Stomach smooth muscle (tissue), 2 donors: Measurements from ENCODE around the gene EVI5.
"Not testable (repeated sequence)": the region's sequence is repeated elsewhere in the genome, so short reads cannot be mapped to it uniquely, and the experiment has no call there.

Source experiments
- H3K27ac ChIP-seq: one replicate; pipeline ENCODE4 v1.7.0; 2013; ENCODE audit warnings: mild to moderate bottlenecking, low read length, inconsistent platforms
- H3K27me3 ChIP-seq, 2 donors: one replicate each; pipeline ENCODE4 v1.7.0; 2013; ENCODE audit warnings: low read length in 2 of 2; ENCODE audit not compliant: insufficient read depth in 2 of 2, control insufficient read depth in 1 of 2
- H3K36me3 ChIP-seq, 2 donors: one replicate each; pipeline ENCODE4 v1.7.0; 2013; ENCODE audit warnings: low read length in 2 of 2; ENCODE audit not compliant: control insufficient read depth in 2 of 2, insufficient read depth in 2 of 2
- H3K4me1 ChIP-seq: one replicate; pipeline ENCODE4 v1.7.0; 2013; ENCODE audit warnings: low read length; ENCODE audit not compliant: control insufficient read depth, insufficient read depth
- H3K4me3 ChIP-seq, 2 donors: one replicate each; pipeline ENCODE4 v1.7.0; 2013; ENCODE audit warnings: low read length in 2 of 2
- H3K9ac ChIP-seq, 2 donors: one replicate each; pipeline ENCODE4 v1.7.0; 2013; ENCODE audit warnings: low read length in 2 of 2, mild to moderate bottlenecking in 1 of 2
- H3K9me3 ChIP-seq, 2 donors: one replicate each; pipeline ENCODE4 v1.7.0; 2013; ENCODE audit warnings: low read length in 2 of 2; ENCODE audit not compliant: control insufficient read depth in 2 of 2
- donor health status: healthy.
- donor health status: Pancreatic carcinoma.

The EVI5 gene

DNA sequence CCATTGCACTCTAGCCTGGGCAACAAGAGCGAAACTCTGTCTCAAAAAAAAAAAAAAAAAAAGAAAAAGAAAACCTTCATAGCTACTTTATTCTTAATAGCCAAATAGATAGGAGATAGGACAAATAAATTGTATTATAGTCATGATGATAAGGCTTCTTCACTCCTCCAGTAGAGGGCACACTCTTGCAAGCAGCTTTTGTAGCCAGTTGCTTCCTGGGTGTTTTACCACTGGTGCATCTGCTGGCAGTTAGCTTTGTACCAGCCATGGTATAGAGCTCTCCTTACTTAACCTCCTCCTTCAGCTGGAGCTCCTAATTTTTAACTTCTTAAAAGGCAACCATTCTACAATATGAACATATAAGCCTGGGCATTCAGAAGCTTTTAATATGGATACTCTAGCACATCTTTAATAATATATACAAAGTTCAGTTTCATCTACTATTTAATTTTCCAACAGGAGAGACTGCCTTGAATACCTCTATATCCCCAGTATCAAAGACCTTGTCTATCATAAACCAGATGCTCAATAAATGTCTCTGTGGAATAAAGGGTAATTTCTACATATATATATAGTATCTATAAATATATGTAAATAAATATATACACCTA, 35.8 kb downstream of the EVI5 start:
- H3K27me3 ChIP-seq = no peaks in the 10 kb centered on the region
- H3K27ac ChIP-seq = no peak overlapping the region
- H3K36me3 ChIP-seq = no peaks in the 10 kb centered on the region
- H3K9me3 ChIP-seq = no peaks in the 10 kb centered on the region
- H3K4me1 ChIP-seq = peaks cover 5% of the 10 kb centered on the region
- H3K9ac ChIP-seq = no peak overlapping the region
- H3K4me3 ChIP-seq = no peak overlapping the region

DNA sequence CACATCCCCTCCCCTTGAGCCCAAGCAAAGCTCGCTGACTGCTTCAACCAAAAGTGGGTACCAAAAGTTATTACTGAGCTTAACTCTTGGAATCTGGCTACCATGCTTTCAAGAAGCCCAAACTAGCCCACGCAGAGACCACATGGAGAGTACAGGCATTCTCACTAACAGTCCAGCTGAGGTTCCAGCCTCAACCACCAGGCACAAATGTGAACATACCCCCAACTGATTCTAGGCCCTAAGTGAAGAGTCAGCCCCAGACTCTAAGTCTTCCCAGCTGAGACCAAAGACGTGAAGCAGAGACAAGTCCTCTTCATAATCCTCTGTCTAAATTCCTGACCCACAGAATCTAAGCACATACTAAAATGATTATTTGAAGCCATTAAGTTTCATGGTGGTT, 36.8 kb downstream of the EVI5 start:
- Histone ChIP-seq H3K9ac (no peak overlapping the region), H3K27ac (no peak overlapping the region), H3K4me3 (no peak overlapping the region)

DNA sequence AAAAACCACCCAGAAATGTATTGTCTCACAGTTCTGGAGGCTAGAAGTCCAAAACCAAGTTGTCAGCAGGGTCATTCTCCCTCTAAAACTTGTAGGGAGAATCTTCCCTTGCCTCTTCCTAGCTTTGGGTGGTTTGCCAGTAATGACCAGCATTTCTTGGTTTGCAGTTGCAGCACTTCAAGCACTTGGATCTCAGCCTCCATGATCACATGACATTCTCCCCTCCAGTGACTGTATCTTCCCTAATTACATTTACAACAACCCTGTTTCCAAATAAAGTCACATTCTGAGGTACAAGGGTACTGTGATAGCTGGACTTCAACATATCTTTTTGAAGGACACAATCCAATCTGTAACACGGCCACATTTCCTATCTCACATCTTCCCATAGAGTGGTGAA, 37.2 kb downstream of the EVI5 start:
- Histone ChIP-seq H3K9me3 (no peaks in the 10 kb centered on the region), H3K27me3 (no peaks in the 10 kb centered on the region), H3K27ac (no peak overlapping the region), H3K36me3 (no peaks in the 10 kb centered on the region), H3K4me1 (peaks cover 5% of the 10 kb centered on the region), H3K9ac (no peak overlapping the region), H3K4me3 (no peak overlapping the region)

More for the DNA sequence above, 36.8 kb downstream of the EVI5 start:
- Histone ChIP-seq H3K4me1 (peaks cover 5% of the 10 kb centered on the region), H3K9me3 (no peaks in the 10 kb centered on the region), H3K27me3 (no peaks in the 10 kb centered on the region), H3K36me3 (no peaks in the 10 kb centered on the region)

DNA sequence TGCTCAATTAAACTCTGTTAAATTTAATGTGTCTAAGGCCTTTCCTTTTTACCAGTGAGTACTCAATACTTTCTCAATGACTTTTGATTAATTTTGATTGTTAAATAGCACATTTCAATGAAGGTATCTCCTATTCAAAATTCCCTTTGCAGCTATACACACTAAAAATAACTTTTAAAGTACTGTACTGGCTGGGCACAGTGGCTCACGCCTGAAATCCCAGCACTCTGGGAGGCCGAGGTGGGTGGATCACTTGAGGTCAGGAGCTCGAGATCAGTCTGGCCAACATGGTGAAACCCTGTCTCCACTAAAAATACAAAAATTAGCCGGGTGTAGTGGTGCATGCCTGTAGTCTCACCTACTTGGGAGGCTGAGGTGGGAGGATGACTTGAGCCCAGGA, 38.7 kb downstream of the EVI5 start:
- not testable (repeated sequence) for H3K27me3 ChIP-seq

DNA sequence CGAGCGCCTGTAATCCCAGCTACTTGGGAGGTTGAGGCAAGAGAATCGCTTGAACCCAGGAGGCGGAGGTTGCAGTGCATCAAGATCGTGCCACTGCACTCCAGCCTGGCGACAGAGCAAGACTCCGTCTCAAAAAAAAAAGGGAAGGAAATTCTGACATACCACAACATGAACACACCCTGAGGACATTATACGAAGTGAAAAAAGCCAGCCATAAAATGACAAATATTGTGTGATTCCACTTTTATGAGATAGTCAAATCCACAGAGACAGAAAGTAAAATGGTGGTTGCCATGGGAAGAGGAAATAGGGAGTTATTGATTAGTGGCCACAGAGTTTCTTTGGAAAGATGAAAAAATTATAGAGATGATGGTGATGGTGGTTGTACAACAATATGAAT, 41.7 kb downstream of the EVI5 start:
- no peak overlapping the region for H3K4me3 ChIP-seq
- H3K4me1 ChIP-seq = peaks cover 5% of the 10 kb centered on the region
- H3K9me3 ChIP-seq = no peaks in the 10 kb centered on the region
- no peak overlapping the region for H3K9ac ChIP-seq
- H3K36me3 ChIP-seq = no peaks in the 10 kb centered on the region
- no peak overlapping the region for H3K27ac ChIP-seq
- H3K27me3 ChIP-seq = no peaks in the 10 kb centered on the region

More for the DNA sequence above, 38.7 kb downstream of the EVI5 start:
- not testable (repeated sequence) for H3K4me3 ChIP-seq, H3K9ac ChIP-seq, H3K4me1 ChIP-seq, H3K27ac ChIP-seq, H3K9me3 ChIP-seq, H3K36me3 ChIP-seq

DNA sequence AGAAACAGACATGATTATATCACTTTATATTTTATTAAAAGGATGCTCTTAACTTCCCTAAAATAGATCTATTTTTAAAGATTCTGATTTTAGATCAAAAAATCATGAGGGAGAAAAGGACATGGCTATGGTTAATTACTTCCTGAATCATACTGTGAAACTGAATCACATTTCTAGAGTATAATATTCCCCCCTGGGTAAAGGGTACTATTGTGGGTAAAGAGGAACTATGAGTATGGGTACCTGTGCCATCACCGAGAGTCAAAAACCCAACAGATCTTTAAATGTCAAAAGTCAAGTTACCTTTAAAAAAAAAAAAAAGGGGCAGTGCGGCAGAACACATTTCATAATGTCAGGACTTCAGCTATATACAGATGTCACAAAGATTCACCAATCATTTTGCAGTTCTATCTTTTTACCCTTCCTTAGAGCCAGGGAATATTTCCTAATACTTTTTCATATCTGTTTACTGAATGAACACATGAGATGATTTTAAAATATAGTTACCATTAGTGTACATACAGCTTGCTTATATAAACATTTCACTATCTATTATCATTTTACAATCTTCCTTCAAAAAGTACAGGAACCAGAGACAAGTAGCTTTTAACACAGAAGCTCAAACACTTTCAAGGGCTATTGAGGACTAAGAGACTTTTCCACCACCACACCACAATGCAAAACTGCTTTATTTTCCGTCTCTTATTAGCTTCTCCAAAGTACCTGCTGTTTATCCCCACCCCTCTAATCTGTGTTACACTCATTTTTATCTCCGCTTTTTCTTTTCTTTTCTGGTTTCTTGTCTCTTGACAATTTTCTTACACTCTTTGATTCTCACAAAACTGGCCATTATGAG, 45.0 kb downstream of the EVI5 start:
- Histone ChIP-seq H3K9ac (no peak overlapping the region), H3K4me1 (no peaks in the 10 kb centered on the region), H3K27me3 (no peaks in the 10 kb centered on the region), H3K4me3 (no peak overlapping the region), H3K27ac (no peak overlapping the region), H3K9me3 (no peaks in the 10 kb centered on the region), H3K36me3 (no peaks in the 10 kb centered on the region)

DNA sequence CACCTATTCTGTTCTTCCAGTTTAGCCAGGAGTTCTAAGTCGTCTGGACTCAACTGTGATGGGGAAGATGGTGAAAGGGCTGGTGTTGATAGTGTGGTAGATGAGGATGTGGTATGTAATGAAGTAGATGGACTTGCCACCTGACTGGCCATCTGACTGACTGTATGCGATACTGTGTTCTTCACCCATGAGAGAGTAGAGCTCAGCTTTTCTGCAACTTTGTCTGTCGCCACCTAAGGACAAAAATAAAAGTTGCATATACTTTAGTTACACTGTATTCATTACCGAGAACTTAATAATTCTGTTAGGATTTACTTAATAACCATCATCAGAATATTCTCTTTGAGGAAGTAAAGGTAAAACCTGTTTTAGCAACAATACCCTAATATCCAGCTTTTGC, 48.5 kb downstream of the EVI5 start:
- no peaks in the 10 kb centered on the region for H3K9me3 ChIP-seq
- no peak overlapping the region for H3K9ac ChIP-seq
- H3K4me3 ChIP-seq = no peak overlapping the region
- no peaks in the 10 kb centered on the region for H3K4me1 ChIP-seq
- no peaks in the 10 kb centered on the region for H3K36me3 ChIP-seq
- H3K27ac ChIP-seq = no peak overlapping the region
- no peaks in the 10 kb centered on the region for H3K27me3 ChIP-seq

DNA sequence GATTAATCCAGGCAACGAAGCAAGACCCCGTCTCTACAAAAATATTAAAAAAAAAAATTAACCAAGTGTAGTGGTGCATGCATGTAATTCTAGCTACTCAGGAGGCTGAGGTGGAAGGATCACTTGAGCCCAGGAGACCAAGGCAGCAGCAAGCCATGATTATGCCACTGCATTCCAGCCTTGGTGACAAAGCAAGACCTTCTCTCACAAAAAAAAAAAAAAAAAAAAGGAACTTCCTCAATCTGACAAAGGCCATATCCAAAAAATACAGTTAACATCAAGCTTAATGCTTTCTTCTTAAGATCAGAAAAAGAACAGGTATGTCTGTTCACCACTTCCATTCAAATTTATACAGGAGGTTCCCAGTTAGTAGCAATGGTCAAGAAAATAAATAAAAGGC, 54.4 kb downstream of the EVI5 start:
- no peak overlapping the region for H3K9ac ChIP-seq
- H3K36me3 ChIP-seq = no peaks in the 10 kb centered on the region
- no peaks in the 10 kb centered on the region for H3K27me3 ChIP-seq
- no peak overlapping the region for H3K27ac ChIP-seq
- no peaks in the 10 kb centered on the region for H3K4me1 ChIP-seq
- no peaks in the 10 kb centered on the region for H3K9me3 ChIP-seq
- H3K4me3 ChIP-seq = no peak overlapping the region

DNA sequence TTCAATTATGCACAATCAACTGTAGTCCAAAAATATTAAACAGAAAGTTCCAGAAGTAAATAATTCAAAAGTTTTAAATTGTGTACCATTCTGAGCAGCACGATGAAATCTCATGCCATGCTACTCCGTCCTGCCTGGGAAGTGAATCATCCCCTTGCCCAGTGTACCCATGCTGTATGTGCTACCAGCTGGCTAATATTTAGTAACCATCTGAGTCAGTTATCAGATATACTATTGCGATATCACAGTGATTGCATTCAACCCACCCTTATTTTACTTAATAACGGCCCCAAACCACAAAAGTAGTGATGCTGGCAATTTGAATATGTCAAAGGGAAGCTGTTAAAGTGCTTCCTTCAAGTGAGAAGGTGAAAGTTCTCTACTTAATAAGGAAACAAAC, 56.2 kb downstream of the EVI5 start:
- Histone ChIP-seq H3K9me3 (no peaks in the 10 kb centered on the region), H3K27me3 (no peaks in the 10 kb centered on the region), H3K27ac (no peak overlapping the region), H3K4me3 (no peak overlapping the region), H3K36me3 (no peaks in the 10 kb centered on the region), H3K9ac (no peak overlapping the region), H3K4me1 (no peaks in the 10 kb centered on the region)

DNA sequence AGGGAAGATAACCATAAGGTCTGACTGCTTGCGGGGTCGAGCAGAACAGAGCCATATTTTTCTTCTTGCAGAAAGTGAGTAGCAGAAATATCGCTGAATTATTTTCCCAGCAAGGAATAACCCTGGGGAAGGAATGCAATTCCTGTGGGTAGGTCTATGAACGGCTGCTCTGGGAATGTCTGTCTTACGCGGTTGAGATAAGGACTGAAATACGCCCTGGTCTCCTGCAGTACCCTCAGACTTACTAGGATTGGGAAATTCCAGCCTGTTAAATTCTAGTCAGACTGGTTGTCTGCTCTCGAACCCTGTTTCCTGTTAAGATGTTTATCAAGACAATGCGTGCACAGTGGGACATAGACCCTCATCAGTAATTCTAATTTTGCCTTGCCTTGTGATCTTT, 61.2 kb downstream of the EVI5 start:
- not testable (repeated sequence) for H3K27me3 ChIP-seq, H3K36me3 ChIP-seq, H3K9me3 ChIP-seq, H3K27ac ChIP-seq, H3K9ac ChIP-seq, H3K4me3 ChIP-seq, H3K4me1 ChIP-seq

DNA sequence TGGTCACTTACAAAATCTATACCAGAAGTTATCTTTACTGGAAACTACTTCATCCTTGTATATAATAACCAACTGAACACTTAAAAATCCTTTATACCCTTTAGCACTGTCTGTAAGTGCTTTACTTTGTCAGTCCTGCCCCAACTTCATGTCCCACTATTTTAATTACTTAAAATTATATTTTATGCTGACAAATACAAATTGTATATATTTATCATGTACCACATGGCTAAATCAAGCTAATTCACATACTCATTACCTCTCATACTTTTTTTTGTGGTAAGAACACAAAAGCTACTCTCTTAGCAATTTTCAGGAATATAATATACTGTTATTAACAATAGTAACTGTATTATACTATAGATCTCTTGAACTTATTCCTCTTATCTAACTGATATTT, 63.0 kb downstream of the EVI5 start:
- no peak overlapping the region for H3K27ac ChIP-seq
- H3K36me3 ChIP-seq = no peaks in the 10 kb centered on the region
- H3K4me3 ChIP-seq = no peak overlapping the region
- H3K9ac ChIP-seq = no peak overlapping the region
- no peaks in the 10 kb centered on the region for H3K9me3 ChIP-seq
- no peaks in the 10 kb centered on the region for H3K4me1 ChIP-seq
- H3K27me3 ChIP-seq = no peaks in the 10 kb centered on the region
